HG02763 (cell line): Measurements from ENCODE around the gene BTRC.
"Not testable (repeated sequence)": the region's sequence is repeated elsewhere in the genome, so short reads cannot be mapped to it uniquely, and the experiment has no call there.

Experiments
- ATAC-seq: cut with Tn5 transposase; IDR thresholded peaks from one replicate; pipeline ENCODE4 v1.9.1; 2021; ENCODE audit warnings: mild to moderate bottlenecking, moderate library complexity; ENCODE audit not compliant: unreplicated experiment

Gene BTRC

GRCh38 chr10:101341438-101341837 lies 12.5 kb upstream of the BTRC start:
- ATAC-seq = no peak

DNA sequence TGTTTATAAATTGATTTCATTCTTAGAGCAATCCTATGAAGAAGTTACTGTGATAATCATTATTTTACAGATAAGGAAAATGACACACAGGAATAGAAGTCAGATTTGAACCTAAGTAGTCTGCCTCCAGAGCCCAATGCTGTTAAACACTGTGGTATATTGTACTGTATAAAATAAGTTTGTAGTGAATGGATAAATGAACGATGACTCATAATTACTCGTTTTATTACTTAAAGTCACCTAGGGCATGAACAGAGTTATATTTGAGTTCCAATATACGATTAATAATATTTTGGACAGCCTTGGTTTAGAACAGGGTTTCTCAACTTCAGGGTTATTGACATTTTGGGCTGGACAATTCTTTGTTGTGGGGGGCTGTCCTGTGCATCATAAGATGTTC lies 7.8 kb upstream of the BTRC start:
- ATAC-seq = no peak

DNA sequence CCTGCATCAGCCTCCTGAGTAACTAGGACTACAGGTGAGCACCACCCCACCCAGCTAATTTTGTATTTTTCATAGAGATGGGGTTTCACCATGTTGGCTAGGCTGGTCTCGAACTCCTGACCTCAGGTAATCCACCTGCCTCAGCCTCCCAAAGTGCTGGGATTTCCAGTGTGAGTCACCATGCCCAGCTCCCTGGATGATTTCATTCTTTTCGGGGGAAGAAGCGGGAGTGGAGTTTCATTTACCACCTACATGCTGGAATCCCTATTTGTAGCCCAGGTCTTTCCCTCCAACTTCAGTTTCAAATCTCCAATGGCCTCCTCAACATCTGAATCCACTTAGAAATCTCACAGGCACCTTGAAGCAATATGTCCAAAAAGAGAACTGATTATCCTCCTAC lies 2.9 kb upstream of the BTRC start:
- no peak for ATAC-seq

DNA sequence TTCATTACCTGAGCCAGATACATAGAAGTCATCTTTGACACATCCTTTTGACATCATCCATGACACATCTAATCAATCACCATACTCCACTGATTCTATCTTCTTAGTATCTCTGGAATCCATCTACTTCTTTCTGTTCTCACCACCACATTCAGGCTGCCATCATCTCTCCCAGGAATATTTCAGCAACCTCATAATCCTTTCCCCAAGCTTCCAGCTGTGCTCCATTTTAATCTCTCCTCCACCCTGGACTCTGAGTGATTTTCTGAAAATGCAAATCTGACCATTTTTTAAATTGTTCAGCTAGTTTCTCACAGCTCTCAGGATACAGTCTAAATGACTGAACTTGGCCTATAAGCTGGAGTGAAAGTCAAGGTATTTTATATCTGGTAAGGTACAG lies 2.5 kb upstream of the BTRC start:
- ATAC-seq = no peak

GRCh38 chr10:101352857-101353256 lies 1.1 kb upstream of the BTRC start:
- not testable (repeated sequence) for ATAC-seq

- ATAC-seq = no peak
These were observed 535 bp downstream of the BTRC start for GRCh38 chr10:101354328-101355071.

- no peak for ATAC-seq
These were observed 1.2 kb downstream of the BTRC start for GRCh38 chr10:101355072-101355706.

DNA sequence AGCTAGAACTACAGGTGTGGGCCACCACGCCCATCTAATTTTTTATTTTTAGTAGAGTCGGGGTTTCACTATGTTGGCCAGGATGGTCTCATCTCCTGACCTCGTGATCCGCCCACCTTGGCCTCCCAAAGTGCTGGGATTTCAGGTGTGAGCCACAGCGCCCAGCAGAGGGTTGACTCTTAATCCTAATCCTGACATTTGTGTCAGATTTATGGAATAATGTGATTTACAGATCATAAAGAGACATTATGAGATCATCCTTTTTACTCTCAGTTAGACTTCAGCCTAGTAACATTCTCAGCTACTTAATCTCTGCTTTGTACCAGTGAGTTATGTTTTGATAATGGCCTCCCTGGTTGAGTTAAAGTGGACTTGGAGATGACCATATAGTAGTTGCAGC lies 2.2 kb downstream of the BTRC start:
- ATAC-seq = no peak

- no peak for ATAC-seq
These were observed 4.0 kb downstream of the BTRC start for GRCh38 chr10:101357958-101358357.

GRCh38 chr10:101358706-101359300 lies 4.8 kb downstream of the BTRC start:
- no peak for ATAC-seq

DNA sequence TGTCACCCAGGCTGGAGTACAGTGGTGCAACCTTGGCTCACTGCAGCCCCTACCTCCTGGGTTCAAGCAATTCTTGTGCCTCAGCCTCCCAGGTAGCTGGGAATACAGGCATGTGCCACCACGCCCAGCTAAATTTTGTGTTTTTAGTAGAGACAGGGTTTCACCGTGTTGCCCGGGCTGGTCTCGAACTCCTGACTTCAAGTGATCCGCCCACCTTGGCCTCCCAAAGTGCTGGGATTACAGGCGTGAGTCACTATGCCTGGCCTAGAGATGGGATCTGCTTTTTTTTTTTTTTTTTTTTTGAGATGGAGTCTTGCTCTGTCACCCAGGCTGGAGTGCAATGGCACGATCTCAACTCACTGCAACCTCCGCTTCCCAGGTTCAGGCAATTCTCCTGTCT lies 6.1 kb downstream of the BTRC start:
- not testable (repeated sequence) for ATAC-seq

DNA sequence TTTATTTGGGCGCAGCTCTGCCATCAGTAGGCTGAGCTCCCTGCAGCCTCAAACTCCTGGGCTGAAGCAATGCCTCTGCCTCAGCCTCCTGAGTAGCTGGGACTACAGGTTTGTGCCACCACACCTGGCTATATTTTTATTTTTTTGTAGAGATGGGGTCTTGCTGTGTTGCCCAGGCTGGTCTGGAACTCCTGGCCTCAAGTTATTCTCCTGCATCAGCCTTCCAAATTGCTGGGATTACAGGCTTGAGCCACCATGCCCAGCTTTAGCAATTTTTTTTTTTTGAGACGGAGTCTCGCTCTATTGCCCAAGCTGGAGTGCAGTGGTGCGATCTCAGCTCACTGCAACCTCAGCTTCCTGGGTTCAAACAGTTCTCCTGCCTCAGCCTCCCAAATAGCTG lies 6.9 kb downstream of the BTRC start:
- not testable (repeated sequence) for ATAC-seq

GRCh38 chr10:101363850-101364400 lies 10.0 kb downstream of the BTRC start:
- ATAC-seq = no peak

DNA sequence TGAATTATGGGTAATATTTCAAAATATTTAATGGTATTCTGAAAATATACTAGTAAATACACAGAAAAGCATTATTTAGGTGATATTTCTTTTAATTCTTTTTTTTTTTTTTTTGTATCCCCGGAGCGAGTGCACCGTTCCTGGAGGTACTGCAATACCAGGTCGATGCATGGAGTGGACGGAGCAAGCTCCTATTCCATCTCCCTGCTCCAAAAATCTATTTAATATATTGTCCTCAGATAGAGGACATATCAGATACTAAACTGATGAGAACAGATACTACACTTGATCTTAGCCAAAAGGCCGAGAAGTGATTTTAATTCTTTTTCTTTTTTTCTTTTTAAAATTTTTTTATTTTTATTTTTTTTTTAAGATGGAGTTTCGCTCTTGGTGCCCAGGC lies 10.8 kb downstream of the BTRC start:
- ATAC-seq = no peak

DNA sequence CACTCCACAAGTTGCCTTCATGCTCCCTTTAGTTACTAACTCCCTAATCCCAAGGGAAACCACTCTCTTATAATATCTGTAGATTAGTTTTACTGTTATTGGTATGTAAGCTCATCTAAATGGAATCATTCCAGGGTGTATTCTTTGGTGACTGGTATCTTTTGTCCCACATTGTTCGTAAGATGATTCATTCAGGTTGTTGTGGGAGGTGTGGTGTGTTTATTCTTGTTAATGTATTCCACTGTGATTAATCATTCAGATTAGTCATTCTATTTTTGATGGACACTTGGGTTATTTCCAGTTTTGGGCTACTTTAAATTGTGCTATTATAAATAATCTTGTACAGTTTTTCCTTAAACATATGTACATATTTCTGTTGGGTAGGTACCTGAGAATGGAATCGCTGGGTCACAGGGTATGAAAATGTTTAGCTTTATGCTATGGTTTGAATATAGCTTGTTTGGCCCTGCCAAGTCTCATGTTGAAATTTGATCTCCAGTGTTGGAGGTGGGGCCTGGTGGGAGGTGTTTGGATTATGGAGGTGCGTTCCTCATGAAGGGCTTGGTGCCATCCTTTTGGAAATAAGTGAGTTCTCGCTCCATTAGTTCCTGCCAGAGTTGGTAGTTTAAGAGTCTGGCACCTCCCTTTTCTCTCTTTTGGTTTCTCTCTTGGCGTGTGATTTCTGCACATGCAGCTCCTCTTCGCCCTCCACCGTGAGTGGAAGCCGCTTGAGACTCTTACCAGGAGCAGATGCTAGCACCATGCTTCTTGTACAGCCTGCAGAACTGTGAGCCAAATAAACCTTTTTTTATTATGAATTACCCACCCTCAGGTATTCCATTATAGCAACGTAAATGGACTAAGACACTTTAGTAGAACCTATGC lies 13.8 kb downstream of the BTRC start:
- no peak for ATAC-seq

- ATAC-seq = no peak
These were observed 19.1 kb downstream of the BTRC start for GRCh38 chr10:101373063-101373462.

DNA sequence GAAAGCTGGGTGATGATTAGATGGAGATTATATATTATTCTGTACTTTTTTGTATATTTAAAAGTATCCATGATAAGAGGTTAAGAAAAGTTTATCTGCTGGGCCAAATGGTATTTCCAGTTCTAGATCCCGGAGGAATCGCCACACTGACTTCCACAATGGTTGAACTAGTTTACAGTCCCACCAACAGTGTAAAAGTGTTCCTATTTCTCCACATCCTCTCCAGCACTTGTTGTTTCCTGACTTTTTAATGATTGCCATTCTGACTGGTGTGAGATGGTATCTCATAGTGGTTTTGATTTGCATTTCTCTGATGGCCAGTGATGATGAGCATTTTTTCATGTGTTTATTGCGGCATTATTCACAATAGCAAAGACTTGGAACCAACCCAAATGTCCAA lies 20.0 kb downstream of the BTRC start:
- ATAC-seq = not testable (repeated sequence)

- no peak for ATAC-seq
These were observed 21.1 kb downstream of the BTRC start for GRCh38 chr10:101375076-101375475.

- no peak for ATAC-seq
These were observed 25.8 kb downstream of the BTRC start for GRCh38 chr10:101379663-101380352.

DNA sequence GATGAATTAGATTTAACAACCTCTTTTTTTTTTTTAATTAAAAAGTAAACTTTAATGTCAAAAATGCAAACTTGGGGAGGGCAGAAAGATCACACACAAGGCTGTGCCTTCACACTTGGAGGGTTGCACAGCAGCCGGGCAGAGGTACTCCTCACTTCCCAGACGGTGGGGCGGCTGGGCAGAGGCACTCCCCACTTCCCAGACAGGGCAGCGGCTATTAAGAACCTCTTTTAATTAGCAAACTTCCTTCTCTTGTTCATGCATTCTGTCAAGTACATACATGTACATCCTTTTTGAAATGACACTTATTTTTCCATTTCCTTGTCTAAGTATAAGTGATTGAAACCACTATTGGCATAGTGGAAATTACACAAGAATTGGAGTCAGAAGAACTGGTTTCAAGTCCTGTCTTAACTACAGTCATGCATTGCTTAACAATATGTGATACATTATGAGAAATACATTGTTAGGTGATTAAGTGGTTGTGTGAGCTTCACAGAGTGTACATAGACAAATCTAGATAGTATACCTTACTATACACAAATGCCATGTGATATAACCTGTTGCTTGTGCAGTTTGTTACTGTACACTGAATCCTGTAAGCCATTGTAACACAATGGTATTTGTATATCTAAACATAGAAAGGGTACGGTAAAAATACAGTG lies 26.5 kb downstream of the BTRC start:
- no peak for ATAC-seq
